H1 (cell line): ENCODE results near the gene MRC2. TPM values are rescaled to one million over a fixed set of nuclear protein-coding genes. Genes with fewer than 3 reads are reported as not detected.

Experiments
- EZH2 ChIP-seq: fragments of 200-600 bp; sonication (generic); IDR thresholded peaks from 2 replicates; pipeline ENCODE4 v1.7.1; 2012; ENCODE audit warnings: low read depth, mild to moderate bottlenecking, moderate library complexity, low read length, inconsistent platforms; ENCODE audit not compliant: severe bottlenecking
- KDM5A ChIP-seq: fragments of 200-600 bp; IDR thresholded peaks from 2 replicates; pipeline ENCODE4 v1.7.1; 2012; ENCODE audit warnings: mild to moderate bottlenecking, low read length, inconsistent platforms, mixed read lengths
- NANOG ChIP-seq: IDR thresholded peaks from 2 replicates; pipeline ENCODE4 v1.6.1; 2011; ENCODE audit warnings: low read length, low read depth, mild to moderate bottlenecking, inconsistent platforms; ENCODE audit not compliant: insufficient read depth, poor library complexity, severe bottlenecking
- RNF2 ChIP-seq: fragments of 200-900, 300-1000 bp; sonication (generic); IDR thresholded peaks from 2 replicates; pipeline ENCODE4 v1.7.1; 2016; ENCODE audit warnings: borderline replicate concordance, low read depth, mild to moderate bottlenecking, antibody characterized with exemption, low read length; ENCODE audit not compliant: poor library complexity, severe bottlenecking; ENCODE audit errors: missing control alignments
- RXRA ChIP-seq: IDR thresholded peaks from 2 replicates; pipeline ENCODE4 v1.6.1; 2011; ENCODE audit warnings: low read depth, mild to moderate bottlenecking, low read length, moderate library complexity; ENCODE audit not compliant: insufficient read depth
- SP2 ChIP-seq: IDR thresholded peaks from 2 replicates; pipeline ENCODE4 v1.6.1; 2012; ENCODE audit warnings: mild to moderate bottlenecking, low read length, inconsistent platforms
- TCF12 ChIP-seq: IDR thresholded peaks from 2 replicates; pipeline ENCODE4 v1.6.1; 2011; ENCODE audit warnings: low read depth, mild to moderate bottlenecking, low read length
- polyA plus RNA-seq, 7 experiments: library from polyadenylated mRNA; depleted of rRNA in 3 of 7; stranded (reverse) in 5 of 7; unstranded in 2 of 7; fragments of >200 nt in 5 of 7; fragments of 200-250 nt in 2 of 7; gene quantifications; 1 replicate in 5 of 7; 2 replicates in 1 of 7; 4 replicates in 1 of 7; pipeline versions ENCODE4 v1.2.1 to v1.2.3, GENCODE V29; 2011 to 2013; ENCODE audit warnings: missing spikeins in 2 of 7, mixed read lengths in 2 of 7
- total RNA-seq: library from RNA; stranded (reverse); fragmentation: NEBNext Ultra II Directional; extraction: Animal tissue kit (Norgen Biotek cat#: 25700); gene quantifications from 2 replicates; pipeline ENCODE4 v1.2.1, GENCODE V29; 2021
- TF ChIP-seq, protein P1 (sequence below): IDR thresholded peaks from 2 replicates; pipeline ENCODE4 v1.6.1; 2011; ENCODE audit warnings: low read depth, mild to moderate bottlenecking, low read length; ENCODE audit not compliant: insufficient read depth

Gene MRC2
- total and polyA plus RNA-seq, 2 of the 8 experiments (the other 6 are each of a cell fraction or from before 2014, with no cell fraction given) = 7.0 to 24.2 TPM

DNA sequence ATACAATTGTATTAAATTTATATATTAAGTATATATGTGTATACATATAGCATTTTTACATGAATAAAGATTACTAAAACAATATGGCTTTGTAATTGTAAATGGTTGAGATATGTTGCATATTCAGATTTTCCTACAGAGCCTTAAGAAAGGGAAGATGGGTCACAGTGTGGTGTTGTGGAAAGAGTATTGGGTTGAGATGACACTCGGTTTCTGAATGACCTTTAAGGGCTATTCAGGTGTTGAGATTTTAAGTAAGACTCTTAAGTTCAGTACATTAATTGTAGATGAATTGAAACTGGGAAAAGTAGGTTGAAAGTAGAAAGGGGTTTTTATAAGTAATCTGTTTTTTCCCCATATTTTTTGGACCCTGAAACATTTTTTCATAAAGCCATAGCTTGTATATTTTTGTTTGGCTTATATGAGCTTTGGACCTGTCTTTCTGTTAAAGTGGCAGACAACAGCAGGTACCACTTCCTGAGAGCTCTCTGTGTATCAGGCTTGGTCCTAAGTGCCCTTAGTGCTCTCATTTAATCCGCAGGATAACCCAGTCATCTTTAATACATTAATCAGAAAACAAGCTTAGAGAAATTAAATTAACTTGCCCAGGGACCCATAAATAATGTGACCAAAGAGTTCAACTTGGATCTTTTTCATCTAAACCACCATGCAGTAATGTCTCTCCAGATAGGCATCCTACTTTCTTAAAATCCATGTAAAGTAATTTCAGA lies 48.5 kb upstream of the MRC2 start (continued):
- TF ChIP-seq, protein P1, sequence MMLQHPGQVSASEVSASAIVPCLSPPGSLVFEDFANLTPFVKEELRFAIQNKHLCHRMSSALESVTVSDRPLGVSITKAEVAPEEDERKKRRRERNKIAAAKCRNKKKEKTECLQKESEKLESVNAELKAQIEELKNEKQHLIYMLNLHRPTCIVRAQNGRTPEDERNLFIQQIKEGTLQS = no peak
- no peak for TF ChIP-seq EZH2
- no peak for TF ChIP-seq KDM5A
- no peak for TF ChIP-seq RNF2
- no peak for TF ChIP-seq SP2
- TF ChIP-seq RXRA = no peak
- TF ChIP-seq NANOG = no peak
- TF ChIP-seq TCF12 = no peak
